Choroid plexus epithelial cell (primary cell): Measurements from ENCODE around the gene IL6ST.
A peak's percentile ranks its signal among the peaks of the same experiment; 100 is the strongest.
"Not testable (repeated sequence)": the region's sequence is repeated elsewhere in the genome, so short reads cannot be mapped to it uniquely, and the experiment has no call there.

Source experiments
- DNase-seq: peaks from one replicate; pipeline ENCODE4 v3.0.0-alpha.2; 2010; ENCODE audit warnings: low read depth
- H3K4me3 ChIP-seq: 2 replicates; pipeline ENCODE4 v1.5.1; 2011; ENCODE audit warnings: low read depth, mild to moderate bottlenecking, control low read depth, low read length, moderate library complexity
- CTCF ChIP-seq: conservative IDR thresholded peaks from 2 replicates; pipeline ENCODE4 v1.5.1; 2011; ENCODE audit warnings: low read depth, mild to moderate bottlenecking, control low read depth, inconsistent platforms, low read length, moderate library complexity

IL6ST gene

GRCh38 chr5:55993013-55993412 is 1.8 kb downstream of the IL6ST start:
- peak; percentile 52 for DNase-seq
- no peak for TF ChIP-seq CTCF
- H3K4me3 ChIP-seq, result peak overlapping the region; percentile 98

GRCh38 chr5:55991768-55992486 is 2.8 kb downstream of the IL6ST start:
- peak overlapping the region; percentile 98 for H3K4me3 ChIP-seq
- DNase-seq, result peak; percentile 39
- no peak for TF ChIP-seq CTCF

DNA sequence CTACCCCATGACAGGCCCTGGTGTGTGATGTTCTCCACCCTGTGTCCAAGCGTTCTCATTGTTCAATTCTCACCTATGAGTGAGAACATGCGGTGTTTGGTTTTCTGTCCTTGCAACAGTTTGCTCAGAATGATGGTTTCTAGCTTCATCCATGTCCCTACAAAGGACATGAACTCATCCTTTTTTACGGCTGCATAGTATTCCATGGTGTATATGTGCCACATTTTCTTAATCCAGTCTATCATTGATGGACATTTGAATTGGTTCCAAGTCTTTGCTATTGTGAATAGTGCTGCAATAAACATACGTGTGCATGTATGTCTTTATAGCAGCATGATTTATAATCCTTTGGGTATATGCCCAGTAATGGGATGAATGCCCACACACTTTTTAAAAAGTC is 3.9 kb downstream of the IL6ST start:
- not testable (repeated sequence) for H3K4me3 ChIP-seq, DNase-seq

- TF ChIP-seq CTCF, result no peak
- H3K4me3 ChIP-seq, result peak overlapping the region; percentile 4
- DNase-seq, result peak; percentile 14
These were observed 4.9 kb downstream of the IL6ST start for GRCh38 chr5:55989860-55990259.

- no peak for DNase-seq
- TF ChIP-seq CTCF, result no peak
- H3K4me3 ChIP-seq, result no peak overlapping the region
These were observed 5.7 kb downstream of the IL6ST start for GRCh38 chr5:55988979-55989638.

DNA sequence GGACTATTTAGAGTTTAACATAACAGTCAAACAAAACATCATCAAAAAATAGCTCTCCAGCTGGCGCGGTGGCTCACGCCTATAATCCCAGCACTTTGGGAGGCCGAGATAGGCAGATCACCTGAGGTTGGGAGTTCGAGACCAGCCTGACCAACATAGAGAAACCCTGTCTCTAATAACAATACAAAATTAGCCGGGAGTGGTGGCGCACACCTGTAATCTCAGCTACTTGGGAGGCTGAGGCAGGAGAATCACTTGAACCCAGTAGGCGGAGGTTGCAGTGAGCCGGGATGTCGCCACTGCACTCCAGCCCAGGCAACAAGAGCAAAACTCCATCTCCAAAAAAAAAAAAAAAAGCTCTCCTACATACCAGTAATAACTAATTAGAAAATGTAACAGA is 6.3 kb downstream of the IL6ST start:
- not testable (repeated sequence) for H3K4me3 ChIP-seq, DNase-seq

DNA sequence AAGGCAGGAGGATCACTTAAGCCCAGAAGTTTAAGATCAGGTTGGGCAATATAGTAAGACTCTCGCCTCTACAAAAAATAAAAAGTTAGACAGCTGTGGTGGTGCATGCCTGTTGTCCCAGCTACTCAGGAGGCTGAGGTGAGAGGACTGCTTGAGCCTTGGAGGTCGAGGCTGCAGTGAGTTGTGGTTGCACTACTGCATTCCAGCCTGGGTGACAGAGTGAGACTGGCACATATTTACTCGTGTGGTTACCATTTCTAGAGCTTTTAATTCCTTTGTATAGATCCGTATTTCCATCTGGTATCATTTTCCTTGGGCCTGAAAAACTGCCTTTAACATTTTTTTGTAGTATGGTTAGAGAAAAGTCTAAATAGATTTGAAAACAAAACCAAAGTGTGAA is 7.8 kb downstream of the IL6ST start:
- TF ChIP-seq CTCF, result no peak
- peak; percentile 13 for DNase-seq
- no peak overlapping the region for H3K4me3 ChIP-seq

GRCh38 chr5:55985181-55985580 is 9.6 kb downstream of the IL6ST start:
- no peak for DNase-seq
- no peak overlapping the region for H3K4me3 ChIP-seq
- no peak for TF ChIP-seq CTCF
